T-helper 1 cell treated with Interleukin-12 subunit alpha and Interleukin-12 subunit beta and Interleukin-4 antibody, amounts not matched to agents 30 μg/mL and 1 μg/mL, for 36 hours (primary cell): ENCODE results near the gene MCU.

Source experiments
- H3K27ac Mint-ChIP-seq: one replicate; pipeline ENCODE4 v1.8.0; 2021; ENCODE audit warnings: mild to moderate bottlenecking, mixed read lengths
- H3K27me3 Mint-ChIP-seq: one replicate; pipeline ENCODE4 v1.8.0; 2021; ENCODE audit warnings: low read depth, mixed read lengths
- H3K36me3 Mint-ChIP-seq: one replicate; pipeline ENCODE4 v1.8.0; 2021; ENCODE audit warnings: low read depth, mixed read lengths
- H3K4me1 Mint-ChIP-seq: one replicate; pipeline ENCODE4 v1.8.0; 2021; ENCODE audit warnings: low read depth, mixed read lengths
- H3K4me3 Mint-ChIP-seq: one replicate; pipeline ENCODE4 v1.8.0; 2021; ENCODE audit warnings: mild to moderate bottlenecking, moderate library complexity, mixed read lengths
- H3K9me3 Mint-ChIP-seq: one replicate; pipeline ENCODE4 v1.8.0; 2021; ENCODE audit warnings: mixed read lengths

MCU gene

DNA sequence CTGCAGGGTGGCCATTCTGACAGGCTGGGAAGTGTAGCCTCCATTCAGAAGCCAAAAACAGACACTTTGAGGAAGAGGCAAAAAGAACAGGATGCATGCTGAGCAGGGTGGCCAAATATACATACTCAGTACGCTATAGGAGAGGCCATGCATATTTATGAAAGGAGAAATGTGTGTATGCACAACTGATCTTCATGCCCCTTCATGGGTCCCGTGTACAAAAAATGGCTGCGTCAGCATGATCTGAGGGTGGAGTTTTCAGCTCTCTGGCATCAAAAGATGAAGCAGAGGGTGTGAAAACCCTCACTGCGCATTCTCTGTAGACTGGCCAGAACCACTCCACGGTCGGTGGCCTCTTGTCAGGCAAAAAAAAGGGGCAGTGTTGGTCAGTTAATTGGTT lies 166.1 kb downstream of the MCU start:
- no peak overlapping the region for H3K27ac Mint-ChIP-seq

DNA sequence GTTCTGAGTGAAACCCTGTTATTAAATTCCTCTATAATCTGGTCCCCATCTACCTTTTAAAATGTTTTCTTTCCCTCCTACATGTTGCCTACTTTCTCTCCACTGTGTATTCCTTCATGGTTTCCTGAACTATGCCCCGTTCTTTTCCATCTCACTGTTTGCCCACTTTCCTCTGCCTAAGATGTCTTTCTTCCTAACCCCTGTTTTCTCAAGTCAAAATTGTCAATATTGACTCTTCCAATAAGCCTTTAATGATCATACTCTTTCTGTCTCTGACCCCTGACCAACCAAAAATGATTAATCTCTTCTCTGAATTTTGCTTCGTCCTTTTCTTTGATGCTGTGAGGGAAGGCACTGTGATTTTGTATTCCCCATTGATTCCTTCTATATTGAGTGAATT lies 171.0 kb downstream of the MCU start:
- Mint-ChIP-seq H3K4me3 (no peak overlapping the region), H3K9me3 (no peaks in the 10 kb centered on the region), H3K27ac (no peak overlapping the region), H3K4me1 (no peaks in the 10 kb centered on the region), H3K36me3 (peaks cover 5% of the 10 kb centered on the region), H3K27me3 (no peaks in the 10 kb centered on the region)

More for the DNA sequence above, 166.1 kb downstream of the MCU start:
- Mint-ChIP-seq H3K4me1 (no peaks in the 10 kb centered on the region), H3K36me3 (peaks cover 2% of the 10 kb centered on the region), H3K9me3 (no peaks in the 10 kb centered on the region), H3K4me3 (no peak overlapping the region), H3K27me3 (no peaks in the 10 kb centered on the region)

DNA sequence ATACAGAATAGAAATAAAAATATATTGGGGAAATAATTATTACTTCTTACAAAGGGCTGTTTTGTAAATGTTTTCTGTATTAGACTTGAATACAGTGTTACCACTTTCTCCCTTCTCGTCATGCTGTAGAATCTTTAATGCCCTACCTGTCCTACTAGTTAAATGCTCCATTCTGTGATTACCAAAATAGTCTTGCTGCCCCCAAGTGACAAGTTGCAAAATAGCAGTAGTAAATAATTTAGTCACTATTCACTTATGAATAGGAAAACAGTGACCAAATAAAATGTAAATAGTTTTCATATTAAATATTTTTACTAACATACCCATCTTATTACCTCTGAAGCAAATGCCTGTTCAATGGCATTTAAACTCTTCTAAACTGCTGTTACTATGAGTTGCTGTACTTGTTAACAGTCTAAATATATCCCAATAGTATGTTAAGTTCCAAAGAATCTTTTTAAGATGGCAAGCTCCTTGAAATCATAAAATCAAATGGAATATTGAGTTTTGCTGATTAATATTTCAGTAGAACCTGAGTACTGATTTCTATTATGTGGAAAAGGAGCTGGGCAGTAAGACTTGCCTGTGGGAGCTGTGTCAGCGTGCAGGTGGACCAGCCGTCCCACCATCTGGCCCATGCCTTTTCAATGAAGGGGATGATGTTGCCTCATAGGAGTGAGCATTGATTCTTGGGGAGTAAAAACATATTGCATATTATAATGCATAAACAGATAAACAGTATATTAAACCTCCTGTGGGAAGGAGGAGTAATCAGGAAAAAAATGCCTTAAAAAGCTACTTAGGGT lies 183.5 kb downstream of the MCU start:
- no peak overlapping the region for H3K27ac Mint-ChIP-seq
- no peaks in the 10 kb centered on the region for H3K4me1 Mint-ChIP-seq
- H3K9me3 Mint-ChIP-seq = no peaks in the 10 kb centered on the region
- H3K27me3 Mint-ChIP-seq = no peaks in the 10 kb centered on the region
- H3K4me3 Mint-ChIP-seq = no peak overlapping the region
- peaks cover 2% of the 10 kb centered on the region for H3K36me3 Mint-ChIP-seq

DNA sequence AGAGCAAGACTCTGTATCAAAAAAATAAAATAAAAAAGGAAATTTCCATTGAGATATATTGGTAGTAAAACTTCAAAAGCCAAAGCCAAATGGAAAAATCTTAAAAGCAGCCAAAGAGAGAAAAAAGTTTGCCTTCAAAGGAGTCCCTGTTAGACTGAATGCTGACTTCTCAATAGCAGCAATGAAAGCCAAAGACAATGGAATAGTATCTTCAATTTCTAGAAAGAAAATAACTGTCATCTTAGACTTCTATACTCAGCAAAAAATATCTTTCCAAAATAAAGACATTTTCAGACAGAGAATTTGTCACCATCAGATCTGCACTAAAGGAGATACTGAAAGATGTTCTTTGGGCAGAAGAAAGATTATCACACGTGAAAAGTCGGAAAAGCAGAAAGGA lies 187.3 kb downstream of the MCU start:
- no peaks in the 10 kb centered on the region for H3K27me3 Mint-ChIP-seq
- H3K27ac Mint-ChIP-seq = no peak overlapping the region
- H3K4me1 Mint-ChIP-seq = no peaks in the 10 kb centered on the region
- no peak overlapping the region for H3K4me3 Mint-ChIP-seq
- H3K36me3 Mint-ChIP-seq = peaks cover 4% of the 10 kb centered on the region
- no peaks in the 10 kb centered on the region for H3K9me3 Mint-ChIP-seq

DNA sequence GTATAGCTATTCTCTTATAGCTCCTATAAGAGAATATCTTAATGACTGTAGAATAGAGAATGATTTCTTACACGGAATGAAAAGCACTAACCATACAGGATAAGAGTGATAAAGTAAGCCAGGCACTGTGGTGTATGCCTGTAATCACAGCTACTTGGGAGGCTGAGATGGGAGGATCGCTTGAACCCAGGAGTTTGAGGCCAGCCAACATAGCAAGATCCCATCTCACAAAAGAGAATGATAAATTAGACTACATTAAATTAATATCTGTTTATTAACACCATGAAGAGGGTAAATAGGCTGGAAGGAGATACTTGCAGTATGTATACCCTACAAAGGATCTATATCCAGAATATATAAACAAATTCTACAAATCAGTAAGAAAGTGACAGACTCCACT lies 189.3 kb downstream of the MCU start:
- H3K27me3 Mint-ChIP-seq = no peaks in the 10 kb centered on the region
- H3K4me3 Mint-ChIP-seq = no peak overlapping the region
- H3K36me3 Mint-ChIP-seq = peaks cover 7% of the 10 kb centered on the region
- H3K27ac Mint-ChIP-seq = no peak overlapping the region
- peaks cover 2% of the 10 kb centered on the region for H3K4me1 Mint-ChIP-seq
- no peaks in the 10 kb centered on the region for H3K9me3 Mint-ChIP-seq

DNA sequence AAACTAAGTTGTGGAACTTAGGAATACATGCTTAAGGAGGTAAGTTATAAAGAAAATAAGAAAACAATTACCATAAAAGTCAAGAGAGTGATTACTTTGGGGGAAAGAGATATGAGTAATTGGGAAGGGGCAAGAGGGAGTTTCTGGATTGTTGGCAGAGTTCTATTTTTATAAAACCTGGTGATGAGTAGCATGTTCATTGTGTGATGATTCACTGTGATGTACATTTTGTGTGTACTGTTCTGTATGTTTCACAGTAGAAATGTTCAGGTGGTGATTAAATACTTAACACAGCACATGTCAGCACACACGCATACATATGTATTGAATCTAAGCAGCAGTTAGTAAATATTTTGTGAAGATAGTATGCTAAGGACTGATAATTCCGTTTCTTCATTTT lies 191.9 kb downstream of the MCU start:
- peaks cover 14% of the 10 kb centered on the region for H3K36me3 Mint-ChIP-seq
- no peaks in the 10 kb centered on the region for H3K9me3 Mint-ChIP-seq
- H3K27ac Mint-ChIP-seq = no peak overlapping the region
- no peaks in the 10 kb centered on the region for H3K27me3 Mint-ChIP-seq
- no peak overlapping the region for H3K4me3 Mint-ChIP-seq
- H3K4me1 Mint-ChIP-seq = peaks cover 8% of the 10 kb centered on the region

DNA sequence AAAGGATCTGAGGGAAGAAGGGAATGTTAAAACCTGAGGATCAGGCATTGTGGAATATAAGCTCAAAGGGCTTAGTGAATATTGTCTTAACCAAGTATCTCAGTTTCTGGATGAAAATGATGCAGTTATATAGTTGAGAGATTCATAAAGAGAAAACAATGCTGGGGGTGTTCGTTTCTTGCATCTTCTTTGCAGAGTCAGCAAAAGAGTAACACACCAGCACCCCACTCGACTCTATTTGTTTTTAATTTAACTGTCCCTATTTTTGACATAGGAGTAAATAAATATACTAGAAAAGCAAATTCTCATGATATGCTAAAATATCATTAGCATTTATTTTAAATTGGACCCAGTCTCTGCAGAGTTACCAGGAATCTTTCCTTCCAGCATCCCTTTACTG lies 194.0 kb downstream of the MCU start:
- Mint-ChIP-seq H3K27ac (no peak overlapping the region), H3K27me3 (no peaks in the 10 kb centered on the region), H3K9me3 (no peaks in the 10 kb centered on the region), H3K4me1 (peaks cover 8% of the 10 kb centered on the region), H3K4me3 (no peak overlapping the region), H3K36me3 (peaks cover 12% of the 10 kb centered on the region)

DNA sequence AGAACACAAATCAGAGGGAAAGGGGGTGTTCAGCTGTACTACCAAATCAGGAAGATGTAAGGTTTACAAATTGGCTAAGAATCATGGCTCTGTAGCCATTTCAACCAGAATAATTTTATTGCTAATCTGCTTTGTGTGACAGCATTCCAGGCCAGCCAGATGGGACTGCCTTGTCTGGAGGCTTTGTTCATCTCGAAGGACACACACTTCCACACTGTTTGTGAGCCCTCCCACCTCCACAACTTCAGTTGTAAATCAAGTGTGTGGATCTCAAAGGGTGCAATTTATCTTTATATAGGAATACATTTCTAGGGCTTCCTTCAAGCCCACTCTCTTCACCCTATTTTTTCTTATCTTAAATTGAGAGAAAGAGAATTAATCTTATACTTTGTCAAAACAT lies 194.7 kb downstream of the MCU start:
- no peaks in the 10 kb centered on the region for H3K9me3 Mint-ChIP-seq
- H3K4me1 Mint-ChIP-seq = peaks cover 8% of the 10 kb centered on the region
- peaks cover 12% of the 10 kb centered on the region for H3K36me3 Mint-ChIP-seq
- H3K27me3 Mint-ChIP-seq = no peaks in the 10 kb centered on the region
- no peak overlapping the region for H3K27ac Mint-ChIP-seq
- no peak overlapping the region for H3K4me3 Mint-ChIP-seq

DNA sequence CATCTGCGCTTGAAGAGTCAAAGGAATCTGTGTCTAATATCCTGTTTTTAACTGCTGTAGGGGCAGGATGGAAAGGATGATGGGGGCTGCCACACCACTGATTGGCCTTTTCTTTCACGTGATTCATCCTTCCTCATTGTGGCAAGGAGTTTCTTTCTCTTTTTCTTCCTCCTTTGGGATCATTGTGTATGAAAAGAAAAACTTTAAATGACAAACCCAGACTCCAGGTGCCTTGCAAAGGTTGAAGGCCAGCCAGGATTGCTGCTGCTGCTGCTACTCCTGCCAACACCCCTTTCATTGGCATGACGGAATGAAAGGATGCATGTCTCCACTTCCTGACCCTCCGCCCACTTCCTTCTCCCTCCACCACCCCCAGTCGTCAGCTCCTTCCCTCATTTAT lies 195.1 kb downstream of the MCU start:
- Mint-ChIP-seq H3K4me3 (no peak overlapping the region), H3K9me3 (no peaks in the 10 kb centered on the region), H3K36me3 (peaks cover 12% of the 10 kb centered on the region), H3K27me3 (no peaks in the 10 kb centered on the region), H3K27ac (no peak overlapping the region), H3K4me1 (peaks cover 8% of the 10 kb centered on the region)

DNA sequence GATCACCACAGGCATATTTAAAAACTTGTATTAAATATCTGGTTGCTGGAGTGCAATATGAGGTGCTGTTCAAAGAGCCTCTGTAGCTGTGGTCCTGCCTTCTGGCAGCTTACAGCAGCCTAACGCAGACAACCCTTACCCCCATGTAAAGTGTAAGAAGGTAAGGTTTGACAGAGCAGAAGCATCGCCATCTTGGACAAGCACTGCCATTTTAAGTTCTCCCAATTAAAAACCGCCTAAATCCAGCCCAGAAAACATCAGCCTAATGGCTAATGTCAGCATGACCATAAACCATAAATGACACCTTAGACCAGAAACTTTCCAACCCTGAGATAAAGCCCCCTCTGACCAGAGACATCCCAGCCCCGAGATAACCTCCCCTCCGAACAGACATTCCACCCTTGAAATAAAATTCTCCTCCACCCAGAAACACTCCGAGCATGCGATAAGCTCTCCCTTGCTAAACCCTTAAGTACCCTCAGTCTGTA lies 196.3 kb downstream of the MCU start:
- no peaks in the 10 kb centered on the region for H3K27me3 Mint-ChIP-seq
- no peak overlapping the region for H3K4me3 Mint-ChIP-seq
- H3K9me3 Mint-ChIP-seq = no peaks in the 10 kb centered on the region
- peaks cover 12% of the 10 kb centered on the region for H3K36me3 Mint-ChIP-seq
- no peak overlapping the region for H3K27ac Mint-ChIP-seq
- H3K4me1 Mint-ChIP-seq = peaks cover 8% of the 10 kb centered on the region

DNA sequence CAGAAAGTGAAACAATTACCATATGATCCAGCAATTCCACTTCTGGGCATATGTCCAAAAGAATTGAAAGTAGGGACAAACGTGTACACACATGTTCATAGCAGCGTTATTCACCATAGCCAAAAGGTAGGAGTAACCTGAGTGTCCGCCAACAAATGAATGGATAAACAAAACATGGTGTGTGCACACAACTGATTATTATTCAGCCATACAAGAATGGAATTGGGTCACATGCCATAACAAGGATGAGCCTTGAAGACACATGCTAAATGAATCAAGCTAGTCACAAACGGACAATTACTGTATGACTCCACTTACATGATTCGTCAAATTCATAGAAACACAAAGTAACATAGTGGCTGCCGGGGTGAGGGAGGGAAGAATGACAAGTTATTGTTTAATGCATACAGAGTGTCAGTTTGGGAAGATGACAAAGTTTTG lies 197.5 kb downstream of the MCU start:
- Mint-ChIP-seq H3K36me3 (peaks cover 10% of the 10 kb centered on the region), H3K4me3 (no peak overlapping the region), H3K27ac (no peak overlapping the region)

DNA sequence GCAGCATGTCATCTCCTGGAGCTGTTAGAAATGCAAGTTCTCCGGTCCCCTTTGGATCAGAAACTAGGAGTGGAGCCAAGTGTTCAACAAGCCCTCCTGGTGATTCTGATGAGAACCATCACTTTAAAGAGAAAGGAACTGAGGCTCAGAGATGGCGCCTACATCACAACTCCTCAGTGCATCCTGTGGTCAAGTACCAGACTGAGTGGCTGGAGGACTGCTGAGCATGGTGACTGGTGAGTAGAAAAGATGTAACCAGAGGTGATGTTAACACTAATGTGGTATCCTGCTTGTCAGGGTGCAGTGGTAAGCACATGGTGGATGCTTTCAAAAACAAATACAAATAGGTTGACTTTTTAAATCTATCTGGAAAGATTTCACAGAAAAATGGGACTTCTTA lies 198.1 kb downstream of the MCU start:
- peaks cover 8% of the 10 kb centered on the region for H3K4me1 Mint-ChIP-seq
- H3K4me3 Mint-ChIP-seq = no peak overlapping the region
- no peak overlapping the region for H3K27ac Mint-ChIP-seq
- H3K9me3 Mint-ChIP-seq = no peaks in the 10 kb centered on the region
- H3K36me3 Mint-ChIP-seq = peaks cover 10% of the 10 kb centered on the region
- H3K27me3 Mint-ChIP-seq = peaks cover 6% of the 10 kb centered on the region

More for the DNA sequence above, 197.5 kb downstream of the MCU start:
- H3K4me1 Mint-ChIP-seq = peaks cover 8% of the 10 kb centered on the region
- H3K27me3 Mint-ChIP-seq = peaks cover 4% of the 10 kb centered on the region
- no peaks in the 10 kb centered on the region for H3K9me3 Mint-ChIP-seq

DNA sequence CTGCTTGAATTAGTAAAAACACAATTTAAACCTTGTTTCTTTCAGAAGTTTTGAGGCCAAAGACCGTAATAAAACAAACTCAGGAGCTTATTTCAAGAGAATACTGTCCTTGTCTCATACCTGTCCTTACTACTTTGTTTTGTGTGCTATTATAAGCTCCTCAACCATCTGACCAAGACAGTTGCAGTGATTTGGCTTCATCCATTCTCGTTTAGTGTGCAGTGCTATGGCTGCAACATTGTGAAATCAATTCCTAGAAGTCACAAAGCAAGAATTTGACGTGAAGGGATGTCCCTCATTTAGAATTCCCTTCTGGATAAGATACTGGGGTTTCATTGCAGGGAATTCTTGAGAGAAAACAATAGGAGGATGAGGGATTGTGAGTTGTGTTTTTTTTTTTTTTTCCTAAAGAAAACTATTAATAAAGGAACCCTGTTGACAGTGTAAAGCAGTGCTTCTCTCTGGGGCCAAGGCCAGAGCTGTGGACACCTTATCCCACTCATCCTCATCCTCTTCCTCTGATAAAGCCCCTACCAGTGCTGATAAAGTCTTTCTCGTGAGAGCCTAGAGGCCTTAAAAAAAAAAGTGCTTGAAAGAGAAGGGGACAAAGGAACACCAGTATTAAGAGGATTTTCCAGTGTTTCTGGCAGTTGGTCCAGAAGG lies 201.3 kb downstream of the MCU start, which contains the start of gene OIT3:
TSS of gene OIT3 (plus strand) at position 604 of the 663 bp plus-strand sequence. CDS start 60 bp downstream, outside the sequence.
- Mint-ChIP-seq H3K36me3 (peaks cover 3% of the 10 kb centered on the region), H3K4me3 (no peak within 1 kb of the TSS), H3K4me1 (no peaks in the 10 kb centered on the region), H3K27me3 (peaks cover 9% of the 10 kb centered on the region), H3K9me3 (no peaks in the 10 kb centered on the region), H3K27ac (no peak within 1 kb of the TSS)

DNA sequence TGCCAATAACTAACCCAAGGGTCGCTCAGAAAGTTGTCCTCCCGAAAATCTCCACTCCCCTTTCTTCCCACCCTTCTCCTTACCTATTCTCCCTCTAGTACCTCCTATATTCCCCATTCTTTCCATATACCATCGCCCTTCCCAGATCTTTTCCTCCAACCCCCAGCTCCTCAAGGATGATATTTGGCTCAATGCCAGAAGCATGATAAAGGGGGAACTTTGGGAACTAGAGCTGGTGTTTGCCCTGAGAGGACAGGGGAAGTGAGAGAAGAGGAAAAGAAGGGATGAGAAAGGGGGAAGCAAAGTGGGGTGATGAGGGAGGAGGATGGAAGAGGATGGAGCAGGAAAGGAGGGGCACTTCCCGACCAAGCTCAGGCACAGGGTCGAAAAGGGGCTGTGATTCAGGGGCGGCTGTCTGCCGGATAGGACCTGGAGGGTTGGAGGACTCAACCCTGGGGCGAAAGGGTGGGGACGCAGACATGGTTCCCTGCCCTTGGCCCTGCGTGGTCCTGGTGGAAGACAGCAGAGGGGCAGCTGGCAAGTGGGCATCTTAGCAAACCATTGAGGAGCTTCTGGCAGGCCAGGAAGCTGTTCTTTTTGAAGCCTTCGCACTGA lies 203.4 kb downstream of the MCU start:
- H3K4me3 Mint-ChIP-seq = no peak overlapping the region
- H3K36me3 Mint-ChIP-seq = no peaks in the 10 kb centered on the region
- H3K27me3 Mint-ChIP-seq = peaks cover 9% of the 10 kb centered on the region
- no peaks in the 10 kb centered on the region for H3K9me3 Mint-ChIP-seq
- no peak overlapping the region for H3K27ac Mint-ChIP-seq
- no peaks in the 10 kb centered on the region for H3K4me1 Mint-ChIP-seq

DNA sequence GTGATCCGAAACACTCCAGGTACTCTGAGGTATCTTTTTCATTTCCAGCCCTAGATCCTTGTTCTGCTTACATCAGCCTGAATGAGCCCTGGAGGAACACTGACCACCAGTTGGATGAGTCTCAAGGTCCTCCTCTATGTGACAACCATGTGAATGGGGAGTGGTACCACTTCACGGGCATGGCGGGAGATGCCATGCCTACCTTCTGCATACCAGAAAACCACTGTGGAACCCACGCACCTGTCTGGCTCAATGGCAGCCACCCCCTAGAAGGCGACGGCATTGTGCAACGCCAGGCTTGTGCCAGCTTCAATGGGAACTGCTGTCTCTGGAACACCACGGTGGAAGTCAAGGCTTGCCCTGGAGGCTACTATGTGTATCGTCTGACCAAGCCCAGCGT lies 206.7 kb downstream of the MCU start:
- H3K27me3 Mint-ChIP-seq = peaks cover 9% of the 10 kb centered on the region
- H3K4me1 Mint-ChIP-seq = no peaks in the 10 kb centered on the region
- H3K4me3 Mint-ChIP-seq = no peak overlapping the region
- no peak overlapping the region for H3K27ac Mint-ChIP-seq
- H3K36me3 Mint-ChIP-seq = no peaks in the 10 kb centered on the region
- H3K9me3 Mint-ChIP-seq = no peaks in the 10 kb centered on the region
